ENCODE data around the gene CNTN6. TPM values are rescaled to one million over a fixed set of nuclear protein-coding genes. Genes with fewer than 3 reads are reported as not detected.

The CNTN6 gene
- total and polyA plus RNA-seq, 2 experiments from 2014 or later = not detected

DNA sequence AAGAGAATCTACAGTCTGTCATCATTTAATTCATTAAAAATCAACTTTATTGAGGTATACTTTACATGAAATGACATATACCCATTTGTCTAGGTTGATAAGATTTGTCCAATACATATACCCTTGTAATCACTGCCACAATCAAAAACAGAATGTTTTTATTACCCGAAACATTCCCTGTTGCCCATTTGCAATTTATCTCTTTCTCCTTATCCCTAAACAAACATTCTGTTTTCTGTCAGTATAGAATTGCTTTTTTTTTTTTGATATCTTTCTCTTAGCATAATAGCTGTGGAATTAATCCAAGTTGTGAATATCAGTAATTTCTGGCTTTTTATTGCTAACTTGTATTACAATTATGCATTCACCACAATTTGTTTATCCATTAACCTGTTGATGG, 4.3 kb upstream of the CNTN6 start (continued):
- TF ChIP-seq REST (IDR thresholded peaks at IDR 0.05; ENCODE audit: unreplicated experiment) = no peak
- TF ChIP-seq, protein P1, sequence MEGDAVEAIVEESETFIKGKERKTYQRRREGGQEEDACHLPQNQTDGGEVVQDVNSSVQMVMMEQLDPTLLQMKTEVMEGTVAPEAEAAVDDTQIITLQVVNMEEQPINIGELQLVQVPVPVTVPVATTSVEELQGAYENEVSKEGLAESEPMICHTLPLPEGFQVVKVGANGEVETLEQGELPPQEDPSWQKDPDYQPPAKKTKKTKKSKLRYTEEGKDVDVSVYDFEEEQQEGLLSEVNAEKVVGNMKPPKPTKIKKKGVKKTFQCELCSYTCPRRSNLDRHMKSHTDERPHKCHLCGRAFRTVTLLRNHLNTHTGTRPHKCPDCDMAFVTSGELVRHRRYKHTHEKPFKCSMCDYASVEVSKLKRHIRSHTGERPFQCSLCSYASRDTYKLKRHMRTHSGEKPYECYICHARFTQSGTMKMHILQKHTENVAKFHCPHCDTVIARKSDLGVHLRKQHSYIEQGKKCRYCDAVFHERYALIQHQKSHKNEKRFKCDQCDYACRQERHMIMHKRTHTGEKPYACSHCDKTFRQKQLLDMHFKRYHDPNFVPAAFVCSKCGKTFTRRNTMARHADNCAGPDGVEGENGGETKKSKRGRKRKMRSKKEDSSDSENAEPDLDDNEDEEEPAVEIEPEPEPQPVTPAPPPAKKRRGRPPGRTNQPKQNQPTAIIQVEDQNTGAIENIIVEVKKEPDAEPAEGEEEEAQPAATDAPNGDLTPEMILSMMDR (conservative IDR thresholded peaks at IDR 0.05; ENCODE audit: low read depth in 2 of 2) = no peak
- no peak for TF ChIP-seq POLR2AphosphoS5 (IDR thresholded peaks at IDR 0.05; ENCODE audit: low read depth)
- TF ChIP-seq JUNB (IDR thresholded peaks at IDR 0.05; ENCODE audit: unreplicated experiment) = no peak

- Histone ChIP-seq H3K27ac (ENCODE audit: low read depth) (no peak overlapping the region), H4K20me1 (replicated peaks; ENCODE audit: insufficient read depth) (no peaks in the 10 kb centered on the region), H3F3A (replicated peaks; ENCODE audit: low read depth) (no peaks in the 10 kb centered on the region), H2AFZ (no peak overlapping the region), H3K4me2 (no peak overlapping the region), H3K36me3 (ENCODE audit: insufficient read depth) (no peaks in the 10 kb centered on the region), H3K27me3 (ENCODE audit: insufficient read depth) (no peaks in the 10 kb centered on the region), H3K4me1 (ENCODE audit: insufficient read depth) (peaks cover 13% of the 10 kb centered on the region), H3K79me2 (replicated peaks; ENCODE audit: insufficient read depth) (no peaks in the 10 kb centered on the region), H3K4me3 (no peak overlapping the region), H3K9me2 (ENCODE audit: insufficient read depth) (no peaks in the 10 kb centered on the region; the same call in 1 of the 2 replicates)
- Mint-ChIP-seq H3K4me1 (no peaks in the 10 kb centered on the region), H3K4me3 (no peak overlapping the region), H3K9me3 (peaks cover 92% of the 10 kb centered on the region), H3K27me3 (ENCODE audit: insufficient read depth, low read depth, poor library complexity) (peaks cover 4% of the 10 kb centered on the region), H3K27ac (no peak overlapping the region), H3K36me3 (ENCODE audit: low read depth) (peaks cover 30% of the 10 kb centered on the region)
- no peak for ATAC-seq
- TF ChIP-seq REST (IDR thresholded peaks at IDR 0.05; ENCODE audit: unreplicated experiment) = no peak
- DNase-seq (ENCODE audit: low spot score) = no peak
Measured at GRCh38 chr3:1091286-1091685, 1.5 kb upstream of the CNTN6 start.

All from GM23338 (cell line).